ENCODE measurements around the gene CTAGE8.
"Not testable (repeated sequence)": the region's sequence is repeated elsewhere in the genome, so short reads cannot be mapped to it uniquely, and the experiment has no call there.

- not testable (repeated sequence) for TF ChIP-seq CTCF (conservative IDR thresholded peaks at IDR 0.05); ZFX (IDR thresholded peaks at IDR 0.05)
Observed at GRCh38 chr7:144262128-144262527, 7.0 kb downstream of the CTAGE8 start.
